ENCODE data around the gene EXOC6B. TPM values are rescaled to one million over a fixed set of nuclear protein-coding genes. Genes with fewer than 3 reads are reported as not detected.

EXOC6B gene
- total RNA-seq, 1 donor: 24.6 TPM

- H3K9me3 ChIP-seq (ENCODE audit: low read depth, low read length): no peaks in the 10 kb centered on the region
- H3K27ac ChIP-seq (ENCODE audit: low read depth, low read length): no peak overlapping the region
- H3K4me1 ChIP-seq (ENCODE audit: insufficient read depth, low read length): no peaks in the 10 kb centered on the region
- peaks cover 38% of the 10 kb centered on the region for H3K27me3 ChIP-seq (ENCODE audit: insufficient read depth, low read length)
- no peak overlapping the region for H3K4me3 ChIP-seq (ENCODE audit: insufficient read depth, low read length)
- no peak overlapping the region for H2AFZ ChIP-seq (ENCODE audit: low read length)
- H3K4me2 ChIP-seq (ENCODE audit: insufficient read depth, low read length): no peak overlapping the region
- no peak for TF ChIP-seq CTCF (IDR thresholded peaks at IDR 0.05; ENCODE audit: extremely low read depth, low read depth, low read length)
- H4K20me1 ChIP-seq (ENCODE audit: insufficient read depth, low read length): no peaks in the 10 kb centered on the region
- no peaks in the 10 kb centered on the region for H3K36me3 ChIP-seq (ENCODE audit: insufficient read depth, low read length)
- no peak for DNase-seq (ENCODE audit: insufficient read length, low spot score, missing footprints)
- no peaks in the 10 kb centered on the region for H3K79me2 ChIP-seq (ENCODE audit: insufficient read depth, low read length)
Measured at GRCh38 chr2:72141032-72141645, 684.7 kb downstream of the EXOC6B start.

- H3K4me2 ChIP-seq (ENCODE audit: insufficient read depth, low read length): no peak overlapping the region
- no peaks in the 10 kb centered on the region for H3K36me3 ChIP-seq (ENCODE audit: insufficient read depth, low read length)
- no peak overlapping the region for H2AFZ ChIP-seq (ENCODE audit: low read length)
- H3K79me2 ChIP-seq (ENCODE audit: insufficient read depth, low read length): no peaks in the 10 kb centered on the region
- peaks cover 33% of the 10 kb centered on the region for H3K27me3 ChIP-seq (ENCODE audit: insufficient read depth, low read length)
- H3K4me3 ChIP-seq (ENCODE audit: insufficient read depth, low read length): no peak overlapping the region
- H3K9me3 ChIP-seq (ENCODE audit: low read depth, low read length): no peaks in the 10 kb centered on the region
- no peak for TF ChIP-seq CTCF (IDR thresholded peaks at IDR 0.05; ENCODE audit: extremely low read depth, low read depth, low read length)
- no peaks in the 10 kb centered on the region for H3K4me1 ChIP-seq (ENCODE audit: insufficient read depth, low read length)
- no peak overlapping the region for H3K27ac ChIP-seq (ENCODE audit: low read depth, low read length)
- no peaks in the 10 kb centered on the region for H4K20me1 ChIP-seq (ENCODE audit: insufficient read depth, low read length)
- no peak for DNase-seq (ENCODE audit: insufficient read length, low spot score, missing footprints)
Measured at GRCh38 chr2:72140621-72140960, 685.2 kb downstream of the EXOC6B start.

- Histone ChIP-seq H3K4me2 (ENCODE audit: insufficient read depth, low read length) (no peak overlapping the region), H3K27me3 (ENCODE audit: insufficient read depth, low read length) (peaks cover 30% of the 10 kb centered on the region), H3K4me1 (ENCODE audit: insufficient read depth, low read length) (no peaks in the 10 kb centered on the region), H3K79me2 (ENCODE audit: insufficient read depth, low read length) (no peaks in the 10 kb centered on the region), H3K36me3 (ENCODE audit: insufficient read depth, low read length) (no peaks in the 10 kb centered on the region), H3K27ac (ENCODE audit: low read depth, low read length) (no peak overlapping the region), H4K20me1 (ENCODE audit: insufficient read depth, low read length) (no peaks in the 10 kb centered on the region), H3K9me3 (ENCODE audit: low read depth, low read length) (no peaks in the 10 kb centered on the region), H2AFZ (ENCODE audit: low read length) (no peak overlapping the region), H3K4me3 (ENCODE audit: insufficient read depth, low read length) (no peak overlapping the region)
- TF ChIP-seq CTCF (IDR thresholded peaks at IDR 0.05; ENCODE audit: extremely low read depth, low read depth, low read length): no peak
- no peak for DNase-seq (ENCODE audit: insufficient read length, low spot score, missing footprints)
Measured at GRCh38 chr2:72139874-72140620, 685.8 kb downstream of the EXOC6B start.

- Histone ChIP-seq H2AFZ (ENCODE audit: low read length) (no peak overlapping the region), H3K9me3 (ENCODE audit: low read depth, low read length) (no peaks in the 10 kb centered on the region), H3K79me2 (ENCODE audit: insufficient read depth, low read length) (no peaks in the 10 kb centered on the region), H3K27ac (ENCODE audit: low read depth, low read length) (no peak overlapping the region), H3K4me2 (ENCODE audit: insufficient read depth, low read length) (no peak overlapping the region), H3K27me3 (ENCODE audit: insufficient read depth, low read length) (peaks cover 24% of the 10 kb centered on the region), H3K36me3 (ENCODE audit: insufficient read depth, low read length) (no peaks in the 10 kb centered on the region), H3K4me1 (ENCODE audit: insufficient read depth, low read length) (no peaks in the 10 kb centered on the region), H3K4me3 (ENCODE audit: insufficient read depth, low read length) (no peak overlapping the region), H4K20me1 (ENCODE audit: insufficient read depth, low read length) (no peaks in the 10 kb centered on the region)
- no peak for DNase-seq (ENCODE audit: insufficient read length, low spot score, missing footprints)
- no peak for TF ChIP-seq CTCF (IDR thresholded peaks at IDR 0.05; ENCODE audit: extremely low read depth, low read depth, low read length)
Measured at GRCh38 chr2:72139471-72139873, 686.4 kb downstream of the EXOC6B start.

Measured in osteoblast (primary cell).